Astrocyte (in vitro differentiated cells and primary cell): ENCODE data around the gene SMIM7.

Source experiments
- EZH2 ChIP-seq: IDR thresholded peaks from 2 replicates; pipeline ENCODE4 v1.6.1; 2012; ENCODE audit warnings: mild to moderate bottlenecking, low read length, inconsistent platforms; ENCODE audit not compliant: insufficient read depth
- TF ChIP-seq, protein P1 (sequence below): IDR thresholded peaks from 2 replicates; pipeline ENCODE4 v1.5.1; 2011; ENCODE audit warnings: low read depth, mild to moderate bottlenecking, inconsistent platforms, low read length, moderate library complexity; ENCODE audit not compliant: insufficient read depth

DNA sequence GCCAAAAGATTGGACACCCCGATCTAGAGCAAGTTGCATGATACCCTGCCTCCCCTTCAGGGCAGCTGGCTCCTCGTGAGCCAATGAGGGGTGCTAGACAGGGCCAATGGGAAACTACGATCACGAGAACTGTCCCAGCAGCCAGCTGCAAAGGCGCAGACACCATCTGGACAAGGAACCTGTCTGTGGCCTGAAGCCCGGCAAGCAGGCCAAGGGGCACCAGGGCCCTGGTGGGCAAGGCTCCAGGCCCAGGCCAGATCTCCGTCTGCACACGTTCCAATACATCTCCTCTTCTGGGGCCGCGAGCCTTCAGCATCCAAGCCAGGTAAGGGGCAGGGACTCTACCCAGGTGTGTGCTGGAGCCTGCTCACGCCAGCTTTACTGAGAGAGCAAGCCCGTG, 52.1 kb downstream of the SMIM7 start:
- TF ChIP-seq, protein P1, sequence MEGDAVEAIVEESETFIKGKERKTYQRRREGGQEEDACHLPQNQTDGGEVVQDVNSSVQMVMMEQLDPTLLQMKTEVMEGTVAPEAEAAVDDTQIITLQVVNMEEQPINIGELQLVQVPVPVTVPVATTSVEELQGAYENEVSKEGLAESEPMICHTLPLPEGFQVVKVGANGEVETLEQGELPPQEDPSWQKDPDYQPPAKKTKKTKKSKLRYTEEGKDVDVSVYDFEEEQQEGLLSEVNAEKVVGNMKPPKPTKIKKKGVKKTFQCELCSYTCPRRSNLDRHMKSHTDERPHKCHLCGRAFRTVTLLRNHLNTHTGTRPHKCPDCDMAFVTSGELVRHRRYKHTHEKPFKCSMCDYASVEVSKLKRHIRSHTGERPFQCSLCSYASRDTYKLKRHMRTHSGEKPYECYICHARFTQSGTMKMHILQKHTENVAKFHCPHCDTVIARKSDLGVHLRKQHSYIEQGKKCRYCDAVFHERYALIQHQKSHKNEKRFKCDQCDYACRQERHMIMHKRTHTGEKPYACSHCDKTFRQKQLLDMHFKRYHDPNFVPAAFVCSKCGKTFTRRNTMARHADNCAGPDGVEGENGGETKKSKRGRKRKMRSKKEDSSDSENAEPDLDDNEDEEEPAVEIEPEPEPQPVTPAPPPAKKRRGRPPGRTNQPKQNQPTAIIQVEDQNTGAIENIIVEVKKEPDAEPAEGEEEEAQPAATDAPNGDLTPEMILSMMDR: no peak
- TF ChIP-seq EZH2: no peak
